CD8-positive, alpha-beta memory T cell (primary cell): ENCODE data around the gene MCC. TPM values are rescaled to one million over a fixed set of nuclear protein-coding genes. Genes with fewer than 3 reads are reported as not detected.

Experiments
- CTCF ChIA-PET: fragments of 350-600 bp; sonication (Branson Sonifier 250); formaldehyde crosslinking; loops from one replicate; lab custom pipeline; 2021; ENCODE audit warnings: antibody characterized with exemption; lab: Charles Lee
- POLR2A ChIA-PET: fragments of 350-600 bp; sonication (Branson Sonifier 250); formaldehyde crosslinking; loops from one replicate; lab custom pipeline; 2021; ENCODE audit warnings: antibody characterized with exemption; lab: Charles Lee
- DNase-seq, 5 donors: peaks; one replicate each; pipeline versions ENCODE4 v3.0.0 to v3.0.0-alpha.2; 2020 to 2022; ENCODE audit warnings: mixed read lengths in 1 of 5
- H3K27ac ChIP-seq: one replicate; pipeline ENCODE4 v1.7.0; 2013; ENCODE audit warnings: low read depth, mild to moderate bottlenecking, low read length, moderate library complexity
- H3K27me3 ChIP-seq: 2 replicates; pipeline ENCODE4 v1.7.0; 2013; ENCODE audit warnings: low read length, mild to moderate bottlenecking; ENCODE audit not compliant: insufficient read depth, poor library complexity, severe bottlenecking
- H3K36me3 ChIP-seq: 2 replicates; pipeline ENCODE4 v1.7.0; 2013; ENCODE audit warnings: mild to moderate bottlenecking, low read length, moderate library complexity; ENCODE audit not compliant: insufficient read depth
- H3K4me1 ChIP-seq: 2 replicates; pipeline ENCODE4 v1.7.0; 2013; ENCODE audit warnings: mild to moderate bottlenecking, low read length, moderate library complexity; ENCODE audit not compliant: insufficient read depth
- H3K4me3 ChIP-seq: 2 replicates; pipeline ENCODE4 v1.7.0; 2013; ENCODE audit warnings: mild to moderate bottlenecking, low read length
- H3K9me3 ChIP-seq: 2 replicates; pipeline ENCODE4 v1.7.0; 2013; ENCODE audit warnings: mild to moderate bottlenecking, low read length
- H3K27ac Mint-ChIP-seq, 8 donors: one replicate each; pipeline ENCODE4 v1.8.0; 2020 to 2021; ENCODE audit warnings: mixed read lengths in 8 of 8, mild to moderate bottlenecking in 6 of 8, inconsistent platforms in 3 of 8, moderate library complexity in 3 of 8
- H3K27me3 Mint-ChIP-seq, 2 donors: one replicate each; pipeline ENCODE4 v1.8.0; 2020 to 2021; ENCODE audit warnings: mixed read lengths in 2 of 2, mild to moderate bottlenecking in 1 of 2, moderate library complexity in 1 of 2
- H3K36me3 Mint-ChIP-seq, 3 donors: one replicate each; pipeline ENCODE4 v1.8.0; 2020 to 2021; ENCODE audit warnings: mixed read lengths in 3 of 3, inconsistent platforms in 1 of 3, mild to moderate bottlenecking in 1 of 3
- H3K4me1 Mint-ChIP-seq, 3 donors: one replicate each; pipeline ENCODE4 v1.8.0; 2020 to 2021; ENCODE audit warnings: mixed read lengths in 3 of 3, inconsistent platforms in 1 of 3, mild to moderate bottlenecking in 1 of 3
- H3K4me3 Mint-ChIP-seq, 7 donors: one replicate each; pipeline ENCODE4 v1.8.0; 2020 to 2021; ENCODE audit warnings: mixed read lengths in 7 of 7, mild to moderate bottlenecking in 6 of 7, moderate library complexity in 4 of 7, inconsistent platforms in 2 of 7
- H3K9me3 Mint-ChIP-seq, 5 donors: one replicate each; pipeline ENCODE4 v1.8.0; 2020 to 2022; ENCODE audit warnings: mixed read lengths in 5 of 5, mild to moderate bottlenecking in 3 of 5, moderate library complexity in 2 of 5, inconsistent platforms in 1 of 5
- polyA plus RNA-seq: library from polyadenylated mRNA; unstranded; fragments of 300-500 nt; fragmentation: Illumina TruSeq; gene quantifications from one replicate; pipeline ENCODE4 v1.2.3, GENCODE V29; 2021
- total RNA-seq, 2 experiments: library from RNA; stranded (reverse); gene quantifications; one replicate each; pipeline ENCODE4 v1.2.3, GENCODE V29; 2021

MCC gene
- total and polyA plus RNA-seq, 3 experiments from 2014 or later: 4.2 to 5.4 (median 4.9) TPM

GRCh38 chr5:113231653-113232000 lies 256.6 kb downstream of the MCC start:
- Mint-ChIP-seq H3K9me3 (no peaks in the 10 kb centered on the region), H3K36me3 (peaks cover 0 to 5% (median 2%) of the 10 kb centered on the region in 3 donors), H3K27me3 (peaks cover 0 to 9% of the 10 kb centered on the region in 2 donors), H3K4me1 (peaks cover 0 to 7% (median 0%) of the 10 kb centered on the region in 3 donors), H3K4me3 (no peak overlapping the region), H3K27ac (no peak overlapping the region)
- CTCF ChIA-PET: no interaction called here
- Histone ChIP-seq H3K27ac (no peak overlapping the region), H3K36me3 (no peaks in the 10 kb centered on the region), H3K27me3 (no peaks in the 10 kb centered on the region), H3K9me3 (no peaks in the 10 kb centered on the region), H3K4me1 (no peaks in the 10 kb centered on the region), H3K4me3 (no peak overlapping the region)
- no peak for DNase-seq
- POLR2A ChIA-PET: no interaction called here

DNA sequence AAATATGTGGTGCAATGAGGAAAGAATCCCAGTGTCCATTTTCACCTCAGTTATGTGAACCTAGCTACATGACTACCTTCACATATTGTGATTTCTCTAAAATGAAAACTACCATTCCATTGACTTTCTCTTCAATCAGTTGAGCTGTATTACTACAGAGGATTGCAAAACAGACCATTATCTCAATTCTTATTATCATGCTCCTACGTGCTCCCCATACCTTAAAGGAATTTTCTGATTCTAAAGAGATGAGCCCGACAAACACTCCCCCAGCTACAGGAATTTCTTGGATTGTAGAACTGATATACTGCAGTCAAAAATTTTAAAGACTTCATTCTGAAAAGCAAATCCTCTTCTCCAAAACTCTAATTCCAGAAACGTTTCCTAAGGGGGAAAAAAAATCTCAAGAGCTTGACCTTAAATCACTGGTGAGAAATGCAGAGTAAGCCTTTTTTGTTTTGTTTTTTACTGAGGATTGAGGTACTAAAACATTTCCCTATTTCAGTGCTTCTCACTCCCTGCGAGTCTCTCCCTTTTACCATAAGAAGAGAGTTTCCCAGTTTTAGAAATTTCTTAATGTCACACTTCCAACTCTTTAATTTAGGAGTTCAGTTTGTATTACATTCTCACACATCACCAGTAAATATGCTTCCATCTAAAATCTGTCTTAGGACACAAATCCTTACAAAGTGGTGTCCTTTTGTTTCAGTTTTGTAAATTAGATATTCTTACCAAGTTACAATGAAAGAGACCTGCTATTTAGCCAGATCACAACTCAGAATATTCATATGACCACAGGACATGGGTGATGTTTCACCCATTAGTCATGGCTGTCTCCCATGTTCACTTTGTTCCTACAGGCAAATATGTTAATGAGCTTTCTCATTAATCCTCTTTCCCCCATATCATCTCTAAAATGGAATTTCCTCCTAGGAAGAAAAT lies 257.3 kb downstream of the MCC start:
- Histone ChIP-seq H3K4me3 (no peak overlapping the region), H3K36me3 (no peaks in the 10 kb centered on the region), H3K4me1 (no peaks in the 10 kb centered on the region), H3K9me3 (no peaks in the 10 kb centered on the region), H3K27ac (no peak overlapping the region), H3K27me3 (no peaks in the 10 kb centered on the region)
- peaks cover 0 to 5% (median 2%) of the 10 kb centered on the region in 3 donors for H3K36me3 Mint-ChIP-seq
- ChIA-PET CTCF (no interaction called here), POLR2A (no interaction called here)
- no peak overlapping the region for H3K27ac Mint-ChIP-seq
- peaks cover 0 to 7% (median 0%) of the 10 kb centered on the region in 3 donors for H3K4me1 Mint-ChIP-seq
- no peak overlapping the region for H3K4me3 Mint-ChIP-seq
- H3K9me3 Mint-ChIP-seq: no peaks in the 10 kb centered on the region
- H3K27me3 Mint-ChIP-seq: peaks cover 0 to 9% of the 10 kb centered on the region in 2 donors
- no peak for DNase-seq

DNA sequence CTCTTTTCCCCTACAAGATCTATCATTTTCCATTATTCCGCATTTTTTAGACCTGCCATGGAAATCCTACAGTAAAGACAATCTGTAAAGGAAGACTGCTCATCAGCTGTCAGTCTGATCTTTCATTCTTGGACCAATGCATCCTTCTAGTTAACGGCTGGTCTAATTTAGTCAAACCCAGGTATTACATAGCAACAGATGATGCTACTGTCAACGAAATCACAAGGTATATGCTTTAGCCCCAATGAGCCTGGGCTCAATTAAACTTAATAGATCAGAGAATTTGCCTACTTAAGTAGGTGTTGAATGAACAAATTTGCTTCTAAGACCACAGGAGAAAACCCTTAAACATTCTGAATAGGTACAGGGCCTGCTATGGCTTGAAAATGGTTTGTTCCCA lies 260.5 kb downstream of the MCC start:
- Histone ChIP-seq H3K4me3 (no peak overlapping the region), H3K36me3 (no peaks in the 10 kb centered on the region), H3K4me1 (no peaks in the 10 kb centered on the region), H3K27me3 (no peaks in the 10 kb centered on the region), H3K27ac (no peak overlapping the region), H3K9me3 (no peaks in the 10 kb centered on the region)
- Mint-ChIP-seq H3K36me3 (peaks cover 0 to 9% (median 2%) of the 10 kb centered on the region in 3 donors), H3K4me3 (no peak overlapping the region), H3K9me3 (no peaks in the 10 kb centered on the region), H3K27me3 (peaks cover 0 to 18% of the 10 kb centered on the region in 2 donors), H3K27ac (no peak overlapping the region), H3K4me1 (peaks cover 0 to 4% (median 0%) of the 10 kb centered on the region in 3 donors)
- ChIA-PET CTCF (no interaction called here), POLR2A (no interaction called here)
- no peak for DNase-seq

GRCh38 chr5:113226116-113226736 lies 262.0 kb downstream of the MCC start:
- CTCF ChIA-PET: interaction anchor here (1.7 kb wide), 1 partner anchor 9 kb away, joined by 3 read pairs; no protein-coding TSS in a partner anchor
- no peak overlapping the region for H3K4me3 Mint-ChIP-seq
- H3K9me3 Mint-ChIP-seq: no peaks in the 10 kb centered on the region
- peaks cover 0 to 4% (median 0%) of the 10 kb centered on the region in 3 donors for H3K4me1 Mint-ChIP-seq
- H3K27me3 Mint-ChIP-seq: peaks cover 0 to 18% of the 10 kb centered on the region in 2 donors
- Histone ChIP-seq H3K4me3 (no peak overlapping the region), H3K9me3 (no peaks in the 10 kb centered on the region), H3K4me1 (no peaks in the 10 kb centered on the region), H3K27ac (no peak overlapping the region), H3K36me3 (no peaks in the 10 kb centered on the region), H3K27me3 (no peaks in the 10 kb centered on the region)
- H3K36me3 Mint-ChIP-seq: peaks cover 0 to 9% (median 2%) of the 10 kb centered on the region in 3 donors
- POLR2A ChIA-PET: no interaction called here
- peak overlapping the region in 1 of 8 donors; percentile 58 for H3K27ac Mint-ChIP-seq
- DNase-seq: no peak

DNA sequence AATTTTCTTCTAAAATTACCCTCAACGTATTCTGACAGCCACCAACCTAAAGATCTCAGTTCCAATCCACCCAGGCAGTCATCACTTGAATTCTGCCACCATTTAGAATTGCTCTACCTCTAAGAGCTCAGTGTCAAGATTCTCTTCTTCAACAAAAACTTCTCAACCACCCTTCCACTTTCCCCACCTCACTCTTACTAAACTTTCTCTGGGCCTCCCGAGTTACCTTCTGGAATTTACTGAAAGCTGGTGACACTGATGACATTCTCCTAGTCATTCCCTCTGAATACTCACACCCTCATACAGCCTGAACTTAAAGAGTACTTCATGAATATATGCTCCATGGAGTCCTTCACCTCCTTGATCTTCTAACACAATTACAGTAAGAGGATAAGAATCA lies 263.0 kb downstream of the MCC start:
- CTCF ChIA-PET: interaction anchor here (1.7 kb wide), 1 partner anchor 8 kb away, joined by 3 read pairs; no protein-coding TSS in a partner anchor
- H3K4me3 Mint-ChIP-seq: no peak overlapping the region

DNA sequence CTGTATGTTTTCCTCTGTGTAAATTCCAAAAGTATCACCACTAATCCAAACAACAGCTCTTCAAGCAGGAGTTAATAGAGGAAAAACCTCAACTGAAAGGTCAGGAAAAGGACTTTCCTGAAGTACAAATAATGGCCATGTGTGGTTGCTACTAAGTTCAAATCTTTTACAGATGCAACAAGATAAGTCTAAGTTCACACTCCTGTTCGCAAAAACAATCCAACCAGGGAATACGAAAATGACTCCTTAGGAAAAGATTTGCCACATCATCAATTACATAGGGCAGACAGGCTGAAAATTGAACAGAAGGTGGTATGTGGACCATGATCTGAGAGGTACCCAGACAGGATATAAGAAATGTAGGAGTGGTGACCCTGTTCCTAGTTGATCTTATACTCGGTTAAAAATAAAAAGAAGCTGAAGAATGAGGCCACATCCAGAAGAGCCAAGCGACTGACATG lies 263.6 kb downstream of the MCC start:
- Mint-ChIP-seq H3K4me3 (no peak overlapping the region), H3K27me3 (peaks cover 0 to 18% of the 10 kb centered on the region in 2 donors), H3K27ac (no peak overlapping the region), H3K9me3 (no peaks in the 10 kb centered on the region), H3K36me3 (peaks cover 0 to 4% (median 2%) of the 10 kb centered on the region in 3 donors), H3K4me1 (peaks cover 0 to 4% (median 0%) of the 10 kb centered on the region in 3 donors)
- DNase-seq: no peak
- Histone ChIP-seq H3K9me3 (no peaks in the 10 kb centered on the region), H3K27ac (no peak overlapping the region), H3K27me3 (no peaks in the 10 kb centered on the region), H3K36me3 (no peaks in the 10 kb centered on the region), H3K4me1 (no peaks in the 10 kb centered on the region), H3K4me3 (no peak overlapping the region)
- ChIA-PET CTCF (no interaction called here), POLR2A (no interaction called here)

More for the DNA sequence above, 263.0 kb downstream of the MCC start:
- Histone ChIP-seq H3K4me3 (no peak overlapping the region), H3K27ac (no peak overlapping the region), H3K27me3 (no peaks in the 10 kb centered on the region), H3K4me1 (no peaks in the 10 kb centered on the region), H3K9me3 (no peaks in the 10 kb centered on the region), H3K36me3 (no peaks in the 10 kb centered on the region)
- H3K4me1 Mint-ChIP-seq: peaks cover 0 to 4% (median 0%) of the 10 kb centered on the region in 3 donors
- no peak overlapping the region for H3K27ac Mint-ChIP-seq
- peaks cover 0 to 18% of the 10 kb centered on the region in 2 donors for H3K27me3 Mint-ChIP-seq
- no peaks in the 10 kb centered on the region for H3K9me3 Mint-ChIP-seq
- no peak for DNase-seq
- POLR2A ChIA-PET: no interaction called here
- H3K36me3 Mint-ChIP-seq: peaks cover 0 to 4% (median 2%) of the 10 kb centered on the region in 3 donors

DNA sequence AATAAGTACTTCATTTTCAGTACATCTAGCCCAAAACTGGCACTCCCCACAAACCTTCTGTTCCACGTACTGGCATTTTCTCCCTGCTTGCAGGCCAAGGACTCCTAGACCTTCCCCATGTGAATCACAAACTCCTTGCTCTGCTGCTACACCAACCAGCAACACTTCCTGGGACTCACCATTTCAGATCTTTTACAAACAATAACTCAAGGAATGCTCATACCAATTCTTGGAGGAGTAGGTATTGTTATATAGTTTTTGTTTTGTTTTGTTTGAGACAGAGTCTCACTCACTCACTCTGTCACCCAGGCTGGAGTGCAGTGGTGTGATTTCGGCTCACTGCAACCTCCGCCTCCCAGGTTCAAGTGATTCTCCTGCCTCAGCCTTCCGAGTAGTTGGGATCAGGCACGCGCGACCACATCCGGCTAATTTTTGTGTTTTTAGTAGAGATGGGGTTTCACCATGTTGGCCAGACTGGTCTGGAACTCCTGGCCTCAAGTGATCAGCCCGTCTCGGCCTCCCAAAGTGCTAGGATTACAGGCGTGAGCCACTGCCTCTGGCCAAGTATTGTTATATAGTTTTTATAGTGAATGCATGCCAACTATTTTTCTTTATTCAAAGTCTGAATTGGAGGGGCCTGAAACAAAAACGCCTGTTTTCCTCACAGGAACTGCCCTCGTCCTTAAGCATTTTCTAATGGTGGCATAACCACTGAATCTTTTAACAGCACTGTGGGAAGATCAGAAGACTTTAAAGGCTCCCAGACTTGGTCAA lies 264.2 kb downstream of the MCC start:
- Mint-ChIP-seq H3K4me1 (peaks cover 0 to 4% (median 0%) of the 10 kb centered on the region in 3 donors), H3K27me3 (peaks cover 0 to 18% of the 10 kb centered on the region in 2 donors), H3K9me3 (no peaks in the 10 kb centered on the region), H3K36me3 (peaks cover 0 to 4% (median 2%) of the 10 kb centered on the region in 3 donors), H3K27ac (no peak overlapping the region), H3K4me3 (no peak overlapping the region)
- DNase-seq: no peak
- Histone ChIP-seq H3K4me3 (no peak overlapping the region), H3K4me1 (no peaks in the 10 kb centered on the region), H3K36me3 (no peaks in the 10 kb centered on the region), H3K27ac (no peak overlapping the region), H3K9me3 (no peaks in the 10 kb centered on the region), H3K27me3 (no peaks in the 10 kb centered on the region)
- ChIA-PET CTCF (no interaction called here), POLR2A (no interaction called here)
